GM06990 (cell line): ENCODE results near the gene CTTNBP2NL.

ENCODE experiments used
- DNase-seq: peaks from one replicate; pipeline ENCODE4 v3.0.0-alpha.2; 2011; ENCODE audit not compliant: insufficient read length; ENCODE audit errors: extremely low read depth
- H3K27me3 ChIP-seq: replicated peaks from 2 replicates; pipeline ENCODE4 v1.6.0; 2011; ENCODE audit warnings: low read length; ENCODE audit not compliant: control insufficient read depth, insufficient read depth
- H3K36me3 ChIP-seq: 2 replicates; pipeline ENCODE4 v1.5.1; 2011; ENCODE audit warnings: low read length; ENCODE audit not compliant: control insufficient read depth, insufficient read depth
- H3K4me3 ChIP-seq: replicated peaks from 2 replicates; pipeline ENCODE4 v1.5.1; 2011; ENCODE audit warnings: low read depth, mild to moderate bottlenecking, control low read depth, low read length
- CTCF ChIP-seq: IDR thresholded peaks from 2 replicates; pipeline ENCODE4 v1.5.1; 2011; ENCODE audit warnings: low read length, control low read depth, mild to moderate bottlenecking, inconsistent platforms; ENCODE audit not compliant: insufficient read depth, poor library complexity, severe bottlenecking

CTTNBP2NL gene

GRCh38 chr1:112507336-112507735, 111.3 kb downstream of the CTTNBP2NL start:
- TF ChIP-seq CTCF, result no peak
- Histone ChIP-seq H3K27me3 (peaks cover 2% of the 10 kb centered on the region), H3K4me3 (no peak overlapping the region), H3K36me3 (no peaks in the 10 kb centered on the region)
- DNase-seq, result no peak

GRCh38 chr1:112507921-112508277, 111.9 kb downstream of the CTTNBP2NL start:
- no peak for DNase-seq
- no peak for TF ChIP-seq CTCF
- no peaks in the 10 kb centered on the region for H3K36me3 ChIP-seq
- peak overlapping the region; percentile 52 for H3K4me3 ChIP-seq
- H3K27me3 ChIP-seq, result no peaks in the 10 kb centered on the region; the same call in none of the 2 replicates

- no peak for TF ChIP-seq CTCF
- no peaks in the 10 kb centered on the region; the same call in none of the 2 replicates for H3K27me3 ChIP-seq
- H3K4me3 ChIP-seq, result peak within 1 kb of the TSS; percentile 52
Measured at GRCh38 chr1:112508278-112509004, 112.4 kb downstream of the CTTNBP2NL start, which contains the start of gene WNT2B. Gene WNT2B (plus strand): TSS chr1:112508965. CDS start chr1:112509263, 298 bp downstream.

GRCh38 chr1:112509005-112509659, 113.1 kb downstream of the CTTNBP2NL start:
- Histone ChIP-seq H3K4me3 (peak overlapping the region; percentile 52), H3K36me3 (no peaks in the 10 kb centered on the region), H3K27me3 (no peaks in the 10 kb centered on the region; the same call in none of the 2 replicates)
- DNase-seq, result peak; percentile 24
- TF ChIP-seq CTCF, result no peak

More at GRCh38 chr1:112508278-112509004, 112.4 kb downstream of the CTTNBP2NL start, which contains the start of gene WNT2B:
- no peaks in the 10 kb centered on the region for H3K36me3 ChIP-seq
- DNase-seq, result peak; percentile 54

GRCh38 chr1:112509660-112510178, 113.7 kb downstream of the CTTNBP2NL start:
- no peak for TF ChIP-seq CTCF
- no peak for DNase-seq
- Histone ChIP-seq H3K36me3 (no peaks in the 10 kb centered on the region), H3K27me3 (no peaks in the 10 kb centered on the region; the same call in 1 of the 2 replicates), H3K4me3 (no peak overlapping the region)
